WTC11 (cell line): ENCODE results near the gene SEC23IP.
"Not testable (repeated sequence)": the region's sequence is repeated elsewhere in the genome, so short reads cannot be mapped to it uniquely, and the experiment has no call there.

Experiments used
- PRRX2 ChIP-seq: fragments of 250-450 bp; sonication (Bioruptor Pico); IDR thresholded peaks from 2 replicates; pipeline ENCODE4 v1.8.0; 2021; ENCODE audit warnings: mild to moderate bottlenecking
- TEAD1 ChIP-seq: sonication (generic); formaldehyde crosslinking; IDR thresholded peaks from 2 replicates; pipeline ENCODE4 v1.8.0; 2022; ENCODE audit warnings: mild to moderate bottlenecking, missing genetic modification reagents
- TEAD4 ChIP-seq: sonication (generic); formaldehyde crosslinking; IDR thresholded peaks from 2 replicates; pipeline ENCODE4 v1.8.0; 2022; ENCODE audit warnings: mild to moderate bottlenecking, missing genetic modification reagents
- ZNF317 ChIP-seq: sonication (generic); formaldehyde crosslinking; IDR thresholded peaks from 2 replicates; pipeline ENCODE4 v1.8.1; 2023; ENCODE audit warnings: low read depth, mild to moderate bottlenecking, moderate library complexity, missing genetic modification reagents, borderline replicate concordance
- TF ChIP-seq, protein P1 (sequence below): fragments of 200-600 bp; IDR thresholded peaks from 2 replicates; pipeline ENCODE4 v1.8.0; 2022; ENCODE audit warnings: antibody characterized with exemption
- TF ChIP-seq, protein P2 (sequence below): fragments of 250-450 bp; sonication (Bioruptor Pico); IDR thresholded peaks from 2 replicates; pipeline ENCODE4 v2.1.2; 2022; ENCODE audit warnings: mild to moderate bottlenecking, moderate library complexity
- TF ChIP-seq, protein P3 (sequence below): sonication (generic); formaldehyde crosslinking; conservative IDR thresholded peaks from 2 replicates; pipeline ENCODE4 v1.8.1; 2023; ENCODE audit warnings: mild to moderate bottlenecking, low read depth, missing genetic modification reagents, moderate library complexity
- TF ChIP-seq, protein P4 (sequence below): sonication (generic); formaldehyde crosslinking; IDR thresholded peaks from 2 replicates; pipeline ENCODE4 v1.8.0; 2022; ENCODE audit warnings: mild to moderate bottlenecking, missing genetic modification reagents
- TF ChIP-seq, protein P5 (sequence below): sonication (generic); formaldehyde crosslinking; conservative IDR thresholded peaks from 2 replicates; pipeline ENCODE4 v1.8.1; 2022; ENCODE audit warnings: mild to moderate bottlenecking, missing genetic modification reagents

DNA sequence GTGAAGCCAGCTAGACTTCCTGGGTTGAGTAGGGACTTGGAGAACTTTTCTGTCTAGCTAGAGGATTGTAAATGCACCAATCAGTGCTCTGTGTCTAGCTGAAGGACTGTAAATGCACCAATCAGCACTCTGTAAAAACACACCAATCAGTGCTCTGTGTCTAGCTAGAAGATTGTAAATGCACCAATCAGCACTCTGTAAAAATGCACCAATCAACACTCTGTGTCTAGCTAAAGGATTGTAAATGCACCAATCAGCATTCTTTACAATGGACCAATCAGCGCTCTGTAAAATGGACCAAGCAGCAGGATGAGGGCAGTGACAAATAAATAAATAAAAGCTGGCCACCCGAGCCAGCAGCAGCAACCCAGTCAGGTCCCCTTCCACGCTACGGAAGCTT, 2.2 kb upstream of the SEC23IP start:
- TF ChIP-seq, protein P1, sequence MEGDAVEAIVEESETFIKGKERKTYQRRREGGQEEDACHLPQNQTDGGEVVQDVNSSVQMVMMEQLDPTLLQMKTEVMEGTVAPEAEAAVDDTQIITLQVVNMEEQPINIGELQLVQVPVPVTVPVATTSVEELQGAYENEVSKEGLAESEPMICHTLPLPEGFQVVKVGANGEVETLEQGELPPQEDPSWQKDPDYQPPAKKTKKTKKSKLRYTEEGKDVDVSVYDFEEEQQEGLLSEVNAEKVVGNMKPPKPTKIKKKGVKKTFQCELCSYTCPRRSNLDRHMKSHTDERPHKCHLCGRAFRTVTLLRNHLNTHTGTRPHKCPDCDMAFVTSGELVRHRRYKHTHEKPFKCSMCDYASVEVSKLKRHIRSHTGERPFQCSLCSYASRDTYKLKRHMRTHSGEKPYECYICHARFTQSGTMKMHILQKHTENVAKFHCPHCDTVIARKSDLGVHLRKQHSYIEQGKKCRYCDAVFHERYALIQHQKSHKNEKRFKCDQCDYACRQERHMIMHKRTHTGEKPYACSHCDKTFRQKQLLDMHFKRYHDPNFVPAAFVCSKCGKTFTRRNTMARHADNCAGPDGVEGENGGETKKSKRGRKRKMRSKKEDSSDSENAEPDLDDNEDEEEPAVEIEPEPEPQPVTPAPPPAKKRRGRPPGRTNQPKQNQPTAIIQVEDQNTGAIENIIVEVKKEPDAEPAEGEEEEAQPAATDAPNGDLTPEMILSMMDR, result not testable (repeated sequence)
- not testable (repeated sequence) for TF ChIP-seq TEAD4, PRRX2, TEAD1, ZNF317 (CRISPR knock-in tag)
- TF ChIP-seq, protein P2, sequence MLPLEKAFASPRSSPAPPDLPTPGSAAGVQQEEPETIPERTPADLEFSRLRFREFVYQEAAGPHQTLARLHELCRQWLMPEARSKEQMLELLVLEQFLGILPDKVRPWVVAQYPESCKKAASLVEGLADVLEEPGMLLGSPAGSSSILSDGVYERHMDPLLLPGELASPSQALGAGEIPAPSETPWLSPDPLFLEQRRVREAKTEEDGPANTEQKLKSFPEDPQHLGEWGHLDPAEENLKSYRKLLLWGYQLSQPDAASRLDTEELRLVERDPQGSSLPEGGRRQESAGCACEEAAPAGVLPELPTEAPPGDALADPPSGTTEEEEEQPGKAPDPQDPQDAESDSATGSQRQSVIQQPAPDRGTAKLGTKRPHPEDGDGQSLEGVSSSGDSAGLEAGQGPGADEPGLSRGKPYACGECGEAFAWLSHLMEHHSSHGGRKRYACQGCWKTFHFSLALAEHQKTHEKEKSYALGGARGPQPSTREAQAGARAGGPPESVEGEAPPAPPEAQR (CRISPR knock-in tag), result not testable (repeated sequence)
- TF ChIP-seq, protein P3, sequence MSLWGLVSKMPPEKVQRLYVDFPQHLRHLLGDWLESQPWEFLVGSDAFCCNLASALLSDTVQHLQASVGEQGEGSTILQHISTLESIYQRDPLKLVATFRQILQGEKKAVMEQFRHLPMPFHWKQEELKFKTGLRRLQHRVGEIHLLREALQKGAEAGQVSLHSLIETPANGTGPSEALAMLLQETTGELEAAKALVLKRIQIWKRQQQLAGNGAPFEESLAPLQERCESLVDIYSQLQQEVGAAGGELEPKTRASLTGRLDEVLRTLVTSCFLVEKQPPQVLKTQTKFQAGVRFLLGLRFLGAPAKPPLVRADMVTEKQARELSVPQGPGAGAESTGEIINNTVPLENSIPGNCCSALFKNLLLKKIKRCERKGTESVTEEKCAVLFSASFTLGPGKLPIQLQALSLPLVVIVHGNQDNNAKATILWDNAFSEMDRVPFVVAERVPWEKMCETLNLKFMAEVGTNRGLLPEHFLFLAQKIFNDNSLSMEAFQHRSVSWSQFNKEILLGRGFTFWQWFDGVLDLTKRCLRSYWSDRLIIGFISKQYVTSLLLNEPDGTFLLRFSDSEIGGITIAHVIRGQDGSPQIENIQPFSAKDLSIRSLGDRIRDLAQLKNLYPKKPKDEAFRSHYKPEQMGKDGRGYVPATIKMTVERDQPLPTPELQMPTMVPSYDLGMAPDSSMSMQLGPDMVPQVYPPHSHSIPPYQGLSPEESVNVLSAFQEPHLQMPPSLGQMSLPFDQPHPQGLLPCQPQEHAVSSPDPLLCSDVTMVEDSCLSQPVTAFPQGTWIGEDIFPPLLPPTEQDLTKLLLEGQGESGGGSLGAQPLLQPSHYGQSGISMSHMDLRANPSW (CRISPR knock-in tag), result not testable (repeated sequence)
- TF ChIP-seq, protein P4, sequence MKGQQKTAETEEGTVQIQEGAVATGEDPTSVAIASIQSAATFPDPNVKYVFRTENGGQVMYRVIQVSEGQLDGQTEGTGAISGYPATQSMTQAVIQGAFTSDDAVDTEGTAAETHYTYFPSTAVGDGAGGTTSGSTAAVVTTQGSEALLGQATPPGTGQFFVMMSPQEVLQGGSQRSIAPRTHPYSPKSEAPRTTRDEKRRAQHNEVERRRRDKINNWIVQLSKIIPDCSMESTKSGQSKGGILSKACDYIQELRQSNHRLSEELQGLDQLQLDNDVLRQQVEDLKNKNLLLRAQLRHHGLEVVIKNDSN (CRISPR knock-in tag), result not testable (repeated sequence)
- TF ChIP-seq, protein P5, sequence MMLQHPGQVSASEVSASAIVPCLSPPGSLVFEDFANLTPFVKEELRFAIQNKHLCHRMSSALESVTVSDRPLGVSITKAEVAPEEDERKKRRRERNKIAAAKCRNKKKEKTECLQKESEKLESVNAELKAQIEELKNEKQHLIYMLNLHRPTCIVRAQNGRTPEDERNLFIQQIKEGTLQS, result not testable (repeated sequence)
